ENCODE measurements around the gene LPCAT3. TPM values are rescaled to one million over a fixed set of nuclear protein-coding genes. Genes with fewer than 3 reads are reported as not detected.

LPCAT3 gene
- polyA plus RNA-seq, 2 of the 4 experiments (the other 2 are of a cell fraction): 42.8 to 53.4 TPM

DNA sequence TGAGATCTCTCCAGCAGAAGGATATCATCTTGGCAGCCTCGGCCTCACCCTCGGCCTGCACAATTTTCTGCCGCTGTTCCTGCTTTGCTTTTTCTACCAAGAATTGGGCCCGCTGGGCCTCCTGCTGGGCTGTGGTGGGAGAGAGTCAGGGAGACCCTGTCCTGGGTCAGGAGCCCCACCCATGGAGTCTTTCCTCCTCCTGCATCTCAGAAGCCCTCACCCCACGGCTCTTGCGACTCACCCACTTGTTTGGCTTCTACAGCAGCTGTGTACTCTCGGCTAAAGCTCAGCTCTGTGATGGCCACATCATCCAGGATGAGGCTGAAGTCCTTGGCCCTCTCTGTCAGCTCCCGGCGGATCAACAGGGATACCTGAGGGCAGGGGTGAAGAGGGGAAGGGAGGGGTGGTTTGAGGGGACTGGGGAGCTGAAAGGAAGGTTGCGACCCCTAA lies 50.6 kb downstream of the LPCAT3 start:
- 90% methylated on average over 10 of the region's 10 CpGs for WGBS (ENCODE audit: missing lambda C conversion rate)
- Histone ChIP-seq H3K27ac (no peak overlapping the region), H3K4me2 (no peak overlapping the region), H3K4me1 (peaks cover 40% of the 10 kb centered on the region), H3K9me3 (no peaks in the 10 kb centered on the region), H3K4me3 (no peak overlapping the region)
- TF ChIP-seq, protein P1, sequence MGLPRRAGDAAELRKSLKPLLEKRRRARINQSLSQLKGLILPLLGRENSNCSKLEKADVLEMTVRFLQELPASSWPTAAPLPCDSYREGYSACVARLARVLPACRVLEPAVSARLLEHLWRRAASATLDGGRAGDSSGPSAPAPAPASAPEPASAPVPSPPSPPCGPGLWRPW (IDR thresholded peaks at IDR 0.05): no peak
- TF ChIP-seq NPAS2 (CRISPR knock-in tag; IDR thresholded peaks at IDR 0.05; ENCODE audit: borderline replicate concordance) (no peak), CTCF (IDR thresholded peaks at IDR 0.05) (no peak), TFCP2L1 (CRISPR knock-in tag; IDR thresholded peaks at IDR 0.05) (no peak), TP53 (CRISPR knock-in tag; IDR thresholded peaks at IDR 0.05) (no peak), JUN (IDR thresholded peaks at IDR 0.05) (no peak), RCOR1 (IDR thresholded peaks at IDR 0.05; ENCODE audit: low read depth, low read length) (no peak), HOXA7 (CRISPR knock-in tag; IDR thresholded peaks at IDR 0.05) (no peak), MAZ (IDR thresholded peaks at IDR 0.05; ENCODE audit: borderline replicate concordance, low read depth, low read length) (no peak), REST (IDR thresholded peaks at IDR 0.05) (no peak), GATA3 (IDR thresholded peaks at IDR 0.05; ENCODE audit: borderline replicate concordance) (no peak), HOXB5 (CRISPR knock-in tag; IDR thresholded peaks at IDR 0.05) (no peak), CBX2 (IDR thresholded peaks at IDR 0.05; ENCODE audit: borderline replicate concordance, low read depth) (no peak), KDM1A (IDR thresholded peaks at IDR 0.05; ENCODE audit: low read depth) (no peak), HOXB13 (CRISPR knock-in tag; IDR thresholded peaks at IDR 0.05; ENCODE audit: low read depth) (no peak), MAFK (IDR thresholded peaks at IDR 0.05; ENCODE audit: partially characterized antibody) (no peak), NR3C1 (IDR thresholded peaks at IDR 0.05) (no peak)
- DNase-seq (ENCODE audit: low read depth in 1 of 2, low spot score in 1 of 2) (no peak), FAIRE-seq (no peak), ATAC-seq (no peak)
- CTCF ChIA-PET: interaction anchor here (1.0 to 3.6 kb wide), 11 partner anchors 10 to 145 kb away, joined by 3 to 44 read pairs (median 7); partner anchors contain the start of genes C12orf57, RNU7-1 and SPSB2
- POLR2A ChIA-PET: no interaction called here

DNA sequence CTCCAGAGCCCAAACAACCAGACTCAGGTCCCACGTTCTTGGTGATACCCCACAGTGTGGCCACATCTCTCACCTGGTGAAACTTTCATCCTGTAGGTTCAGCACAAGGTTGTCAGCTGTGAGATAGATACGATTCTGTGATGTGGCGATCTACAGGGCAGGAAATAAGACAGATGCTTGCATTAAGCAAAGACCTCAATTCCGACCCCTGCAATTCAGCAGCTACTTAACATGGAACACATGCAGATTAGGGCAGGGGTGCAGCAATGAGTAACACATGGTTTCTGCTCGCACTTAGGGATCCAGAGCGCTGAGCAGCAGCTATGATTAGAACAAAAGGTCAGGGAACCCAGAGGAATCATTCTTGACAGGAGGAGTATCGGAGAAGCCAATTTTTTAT lies 51.9 kb downstream of the LPCAT3 start:
- POLR2A ChIA-PET: interaction anchor here (9.0 kb wide), 1 partner anchor 21 kb away, joined by 174 read pairs; the partner anchor contains the start of genes C12orf57 and RNU7-1
- 90% methylated on average over 7 of the region's 7 CpGs for WGBS (ENCODE audit: missing lambda C conversion rate)
- ATAC-seq: no peak
- H3K4me1 ChIP-seq: peaks cover 44% of the 10 kb centered on the region
- TF ChIP-seq ESRRA (IDR thresholded peaks at IDR 0.05; ENCODE audit: borderline replicate concordance, low read length) (no peak), HOXB5 (CRISPR knock-in tag; IDR thresholded peaks at IDR 0.05) (no peak), NFE2L2 (conservative IDR thresholded peaks at IDR 0.05; ENCODE audit: low read length) (no peak), EP300 (IDR thresholded peaks at IDR 0.05) (no peak), USF2 (IDR thresholded peaks at IDR 0.05) (no peak), FOSB (CRISPR knock-in tag; IDR thresholded peaks at IDR 0.05) (no peak), MAX (IDR thresholded peaks at IDR 0.05) (no peak), NPAS2 (CRISPR knock-in tag; IDR thresholded peaks at IDR 0.05; ENCODE audit: borderline replicate concordance) (no peak), TFCP2L1 (CRISPR knock-in tag; IDR thresholded peaks at IDR 0.05) (no peak), EHF (CRISPR knock-in tag; IDR thresholded peaks at IDR 0.05) (no peak), JUN (IDR thresholded peaks at IDR 0.05) (no peak), TP53 (CRISPR knock-in tag; IDR thresholded peaks at IDR 0.05) (no peak), ATOH8 (CRISPR knock-in tag; IDR thresholded peaks at IDR 0.05; ENCODE audit: low read depth) (no peak), PBX3 (IDR thresholded peaks at IDR 0.05) (no peak), FOXS1 (CRISPR knock-in tag; IDR thresholded peaks at IDR 0.05) (no peak)
- TF ChIP-seq, protein P2, sequence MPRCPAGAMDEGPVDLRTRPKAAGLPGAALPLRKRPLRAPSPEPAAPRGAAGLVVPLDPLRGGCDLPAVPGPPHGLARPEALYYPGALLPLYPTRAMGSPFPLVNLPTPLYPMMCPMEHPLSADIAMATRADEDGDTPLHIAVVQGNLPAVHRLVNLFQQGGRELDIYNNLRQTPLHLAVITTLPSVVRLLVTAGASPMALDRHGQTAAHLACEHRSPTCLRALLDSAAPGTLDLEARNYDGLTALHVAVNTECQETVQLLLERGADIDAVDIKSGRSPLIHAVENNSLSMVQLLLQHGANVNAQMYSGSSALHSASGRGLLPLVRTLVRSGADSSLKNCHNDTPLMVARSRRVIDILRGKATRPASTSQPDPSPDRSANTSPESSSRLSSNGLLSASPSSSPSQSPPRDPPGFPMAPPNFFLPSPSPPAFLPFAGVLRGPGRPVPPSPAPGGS (IDR thresholded peaks at IDR 0.05): no peak
- FAIRE-seq: no peak
- H3K4me3 ChIP-seq: no peak overlapping the region
- CTCF ChIA-PET: interaction anchor here (0.8 to 11.2 kb wide), 9 partner anchors 14 to 147 kb away, joined by 3 to 354 read pairs (median 6); partner anchors contain the start of genes C12orf57, RNU7-1 and SPSB2
- no peaks in the 10 kb centered on the region for H3K9me3 ChIP-seq
- no peak overlapping the region for H3K27ac ChIP-seq
- no peak for DNase-seq (ENCODE audit: low read depth in 1 of 2, low spot score in 1 of 2)
- H3K4me2 ChIP-seq: no peak overlapping the region
